Esophagus squamous epithelium (tissue), 4 donors: ENCODE results near the gene POR.

ENCODE experiments used
- CTCF ChIP-seq, 6 experiments: fragments of 450-650 bp in 4 of 6; fragments of 200-600 bp in 2 of 6; sonication (generic) in 2 of 6; IDR thresholded peaks; one replicate each; pipeline ENCODE4 v1.5.1; 2016 to 2019; ENCODE audit warnings: antibody characterized with exemption in 6 of 6, mild to moderate bottlenecking in 4 of 6, moderate library complexity in 4 of 6
- POLR2A ChIP-seq, 4 donors: fragments of 450-650 bp; IDR thresholded peaks; one replicate each; pipeline ENCODE4 v1.6.1; 2017; ENCODE audit warnings: antibody characterized with exemption in 4 of 4, mild to moderate bottlenecking in 4 of 4, moderate library complexity in 3 of 4

- TF ChIP-seq CTCF (IDR thresholded peaks at IDR 0.05) (no peak), POLR2A (IDR thresholded peaks at IDR 0.05) (peak in 1 of 4 donors; percentile 17)
These were observed 54.2 kb downstream of the POR start for GRCh38 chr7:75969182-75969581.
